ENCODE data around the gene SLC15A4.

Gene SLC15A4

DNA sequence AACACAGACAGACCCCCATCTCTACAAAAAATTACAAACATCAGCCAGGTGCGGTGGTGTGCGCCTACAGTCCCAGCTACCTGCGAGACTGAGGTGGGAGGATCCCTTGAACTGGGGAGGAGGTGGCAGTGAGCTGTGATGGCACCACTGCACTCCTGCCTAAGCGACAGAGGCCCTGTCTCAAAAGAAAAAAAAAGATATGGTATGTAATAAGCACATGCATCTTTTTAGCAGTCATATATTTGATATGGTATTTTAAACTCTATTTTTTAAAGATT lies 7.2 kb downstream of the SLC15A4 start:
- DNase-seq: no peak
- no peaks in the 10 kb centered on the region for H3K27me3 ChIP-seq
- no peak overlapping the region for H3K4me3 ChIP-seq (ENCODE audit: low read depth, low read length)
- peaks cover 10% of the 10 kb centered on the region for H3K36me3 ChIP-seq
- TF ChIP-seq, protein P1, sequence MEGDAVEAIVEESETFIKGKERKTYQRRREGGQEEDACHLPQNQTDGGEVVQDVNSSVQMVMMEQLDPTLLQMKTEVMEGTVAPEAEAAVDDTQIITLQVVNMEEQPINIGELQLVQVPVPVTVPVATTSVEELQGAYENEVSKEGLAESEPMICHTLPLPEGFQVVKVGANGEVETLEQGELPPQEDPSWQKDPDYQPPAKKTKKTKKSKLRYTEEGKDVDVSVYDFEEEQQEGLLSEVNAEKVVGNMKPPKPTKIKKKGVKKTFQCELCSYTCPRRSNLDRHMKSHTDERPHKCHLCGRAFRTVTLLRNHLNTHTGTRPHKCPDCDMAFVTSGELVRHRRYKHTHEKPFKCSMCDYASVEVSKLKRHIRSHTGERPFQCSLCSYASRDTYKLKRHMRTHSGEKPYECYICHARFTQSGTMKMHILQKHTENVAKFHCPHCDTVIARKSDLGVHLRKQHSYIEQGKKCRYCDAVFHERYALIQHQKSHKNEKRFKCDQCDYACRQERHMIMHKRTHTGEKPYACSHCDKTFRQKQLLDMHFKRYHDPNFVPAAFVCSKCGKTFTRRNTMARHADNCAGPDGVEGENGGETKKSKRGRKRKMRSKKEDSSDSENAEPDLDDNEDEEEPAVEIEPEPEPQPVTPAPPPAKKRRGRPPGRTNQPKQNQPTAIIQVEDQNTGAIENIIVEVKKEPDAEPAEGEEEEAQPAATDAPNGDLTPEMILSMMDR (IDR thresholded peaks at IDR 0.05; ENCODE audit: low read depth, low read length): no peak
- no peaks in the 10 kb centered on the region; the same call in 1 of the 2 replicates for H3K4me1 ChIP-seq
- no peaks in the 10 kb centered on the region for H3K9me3 ChIP-seq

DNA sequence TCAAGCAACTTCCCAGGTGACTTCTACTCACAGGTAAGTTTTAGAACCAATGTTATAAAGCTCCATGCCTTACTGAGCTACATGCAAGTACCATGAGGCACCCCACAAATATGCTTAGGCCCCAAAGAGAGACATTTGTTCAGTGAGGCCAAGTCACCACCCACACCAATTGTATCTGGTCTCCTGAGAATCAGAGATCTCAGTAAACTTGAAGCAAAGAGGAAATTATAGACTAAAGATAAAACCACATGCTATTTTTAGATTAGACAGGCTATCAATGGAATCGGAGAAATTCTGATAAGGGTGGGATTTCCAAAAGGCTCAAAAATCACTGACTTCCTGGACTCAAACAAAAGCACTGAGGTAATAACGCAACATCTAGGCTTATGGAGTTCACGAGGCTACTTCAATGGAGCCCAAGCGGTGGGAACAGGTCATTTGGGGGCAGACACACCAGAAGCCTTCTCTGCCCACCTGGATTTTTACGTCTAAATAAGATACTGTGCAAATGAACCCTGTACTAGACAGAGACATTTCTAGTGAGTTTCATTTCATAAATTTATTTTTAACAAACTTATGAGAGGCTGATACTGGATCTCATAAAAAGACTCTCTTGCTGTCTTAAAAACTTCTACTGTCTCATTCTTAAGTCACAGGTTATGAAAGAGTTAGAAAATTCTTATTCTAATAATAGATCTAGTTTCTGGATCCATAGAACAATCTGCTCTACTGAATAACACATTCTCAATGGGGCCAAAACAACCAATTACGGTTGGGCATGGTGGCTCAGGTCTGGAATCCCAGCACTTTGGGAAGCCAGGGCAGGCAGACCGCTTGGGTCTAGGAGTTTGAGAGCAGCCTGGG lies 7.7 kb downstream of the SLC15A4 start:
- TF ChIP-seq, protein P1 (IDR thresholded peaks at IDR 0.05; ENCODE audit: low read depth, low read length): no peak
- no peaks in the 10 kb centered on the region for H3K9me3 ChIP-seq
- H3K36me3 ChIP-seq: peaks cover 7% of the 10 kb centered on the region
- H3K4me1 ChIP-seq: no peaks in the 10 kb centered on the region; the same call in 1 of the 2 replicates
- H3K4me3 ChIP-seq (ENCODE audit: low read depth, low read length): no peak overlapping the region
- DNase-seq: no peak
- no peaks in the 10 kb centered on the region for H3K27me3 ChIP-seq

DNA sequence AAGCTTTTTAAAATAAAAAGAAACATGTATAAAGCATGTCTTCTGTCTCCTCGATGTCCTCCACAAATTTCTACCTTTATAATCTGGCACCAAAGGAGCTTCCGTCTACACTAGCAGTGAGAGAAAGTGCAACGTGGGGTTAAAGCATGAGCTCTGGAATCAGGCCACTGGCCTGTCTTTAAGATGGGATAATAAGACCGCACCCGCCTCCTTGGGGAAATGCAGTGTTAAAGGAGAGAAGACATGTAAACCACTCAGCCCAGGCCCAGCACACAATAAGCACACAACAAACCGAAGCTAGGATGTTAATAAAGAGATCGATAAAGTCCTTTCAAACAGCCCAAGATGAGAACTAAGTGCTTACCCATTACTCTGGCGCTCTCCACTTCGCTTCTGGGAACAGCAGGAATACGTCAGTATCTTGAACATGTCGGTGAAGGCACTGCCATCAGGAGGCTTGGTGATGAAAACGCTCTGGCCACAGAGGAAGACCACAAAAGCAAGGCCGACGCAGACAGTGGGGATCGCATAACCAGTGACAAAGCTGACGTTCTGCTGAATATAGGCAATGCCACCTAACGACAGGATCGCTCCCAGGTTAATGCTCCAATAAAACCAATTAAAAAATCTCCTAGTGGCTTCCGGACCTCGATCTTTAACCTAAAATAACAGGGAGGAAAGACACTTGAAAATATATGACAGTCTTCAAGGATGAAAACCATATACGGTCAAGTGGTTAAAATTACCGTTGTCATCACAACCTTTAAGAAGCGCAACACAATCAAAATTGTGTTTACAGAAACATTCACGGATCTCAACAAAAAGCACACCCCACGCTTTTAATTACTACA lies 9.1 kb downstream of the SLC15A4 start:
- no peak for DNase-seq
- Histone ChIP-seq H3K4me3 (ENCODE audit: low read depth, low read length) (no peak overlapping the region), H3K4me1 (no peaks in the 10 kb centered on the region; the same call in 1 of the 2 replicates), H3K27me3 (no peaks in the 10 kb centered on the region), H3K9me3 (no peaks in the 10 kb centered on the region), H3K36me3 (peaks cover 7% of the 10 kb centered on the region)
- TF ChIP-seq, protein P1 (IDR thresholded peaks at IDR 0.05; ENCODE audit: low read depth, low read length): no peak

DNA sequence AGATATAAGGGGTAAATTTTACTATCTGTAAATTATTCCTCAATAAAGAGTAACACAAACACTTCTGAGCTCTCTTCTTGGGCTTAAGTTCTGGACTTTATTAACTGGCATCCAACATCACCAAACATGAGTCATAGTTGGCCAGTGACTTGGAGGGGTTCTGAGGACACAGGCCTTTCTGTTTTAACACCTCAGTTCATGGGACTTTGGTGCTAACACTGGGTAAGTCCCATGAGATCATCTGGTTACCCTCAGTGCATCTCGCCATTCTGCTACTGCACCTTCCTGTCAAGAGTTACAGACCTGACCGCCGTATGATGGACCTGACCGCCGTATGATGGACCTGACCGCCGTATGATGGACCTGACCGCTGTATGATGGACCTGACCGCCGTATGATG lies 9.9 kb downstream of the SLC15A4 start:
- Histone ChIP-seq H3K4me3 (ENCODE audit: low read depth, low read length) (no peak overlapping the region), H3K9me3 (no peaks in the 10 kb centered on the region), H3K27me3 (no peaks in the 10 kb centered on the region), H3K4me1 (no peaks in the 10 kb centered on the region; the same call in 1 of the 2 replicates), H3K36me3 (peaks cover 6% of the 10 kb centered on the region)
- TF ChIP-seq, protein P1 (IDR thresholded peaks at IDR 0.05; ENCODE audit: low read depth, low read length): no peak
- DNase-seq: no peak

DNA sequence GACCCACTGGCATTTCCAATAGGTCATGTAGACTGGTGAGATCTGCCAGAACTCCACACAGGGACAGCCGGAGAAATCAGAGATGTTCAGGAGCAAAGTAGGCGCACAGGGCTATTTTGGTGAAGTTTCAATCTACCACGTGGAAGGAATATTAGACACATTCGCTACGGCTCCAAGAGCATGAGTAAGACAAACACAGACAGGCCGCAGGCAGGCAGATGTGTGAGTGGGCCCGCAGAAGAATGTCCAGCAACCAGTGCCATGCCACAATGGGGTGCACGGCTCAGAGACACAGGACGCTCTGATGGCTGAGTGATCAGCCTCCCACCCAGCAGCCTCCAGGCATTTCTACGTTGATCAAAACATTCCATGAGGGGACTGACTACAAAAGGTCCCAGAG lies 10.4 kb downstream of the SLC15A4 start:
- no peaks in the 10 kb centered on the region for H3K27me3 ChIP-seq
- TF ChIP-seq, protein P1 (IDR thresholded peaks at IDR 0.05; ENCODE audit: low read depth, low read length): no peak
- no peaks in the 10 kb centered on the region for H3K9me3 ChIP-seq
- peaks cover 7% of the 10 kb centered on the region for H3K36me3 ChIP-seq
- H3K4me3 ChIP-seq (ENCODE audit: low read depth, low read length): no peak overlapping the region
- no peaks in the 10 kb centered on the region; the same call in 1 of the 2 replicates for H3K4me1 ChIP-seq
- no peak for DNase-seq

All from BE2C (cell line).